Right forelimb (tissue), 1 donor: ENCODE measurements around the gene ETV5.
A peak's percentile ranks its signal among the peaks of the same experiment; 100 is the strongest.

Experiments
- DNase-seq: peaks from one replicate; pipeline ENCODE4 v3.0.0-alpha.2; 2018

Gene ETV5

DNA sequence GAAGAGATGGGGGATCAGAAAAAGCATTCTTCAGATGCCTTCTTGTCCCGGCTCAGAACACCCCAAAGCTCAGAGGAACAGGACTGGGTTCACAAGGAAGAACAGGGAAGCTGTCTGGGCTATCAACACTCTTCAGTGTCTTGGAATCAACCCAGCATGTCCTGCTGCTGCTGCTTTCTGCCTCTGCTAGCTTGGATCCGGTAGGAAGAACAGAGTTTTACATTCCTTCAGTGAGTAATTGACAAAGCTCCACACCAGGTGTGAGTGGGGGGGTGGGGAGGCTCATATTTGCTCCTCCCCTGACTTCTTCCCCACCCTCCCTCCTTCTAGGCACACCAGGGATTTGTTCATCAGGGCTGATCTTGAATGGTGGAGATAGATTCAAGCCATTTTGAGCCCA, 13.1 kb upstream of the ETV5 start:
- no peak for DNase-seq

- no peak for DNase-seq
Observed at GRCh38 chr3:186121278-186121677, 12.4 kb upstream of the ETV5 start.

DNA sequence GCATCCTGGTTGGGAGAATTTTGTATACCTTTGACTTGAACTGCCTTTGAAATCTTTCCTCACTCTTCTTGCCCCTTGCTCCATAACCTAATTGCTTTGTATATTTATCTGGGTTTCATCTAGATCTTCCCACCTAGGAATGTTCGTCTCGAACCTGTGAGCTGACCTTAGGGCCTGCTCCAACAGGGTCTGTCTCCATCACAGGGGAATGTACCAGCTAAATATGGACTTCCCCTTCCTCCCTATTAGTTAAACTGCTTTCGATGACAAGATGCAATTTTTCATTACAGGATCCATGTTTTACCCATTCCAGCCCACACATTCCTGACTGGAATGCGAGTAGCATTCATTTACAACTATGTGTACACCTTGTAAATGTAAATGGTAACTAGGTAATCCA, 10.6 kb upstream of the ETV5 start:
- DNase-seq: no peak

GRCh38 chr3:186118692-186119091, 9.8 kb upstream of the ETV5 start:
- DNase-seq: no peak

- no peak for DNase-seq
Observed at GRCh38 chr3:186117521-186118134, 8.7 kb upstream of the ETV5 start.

DNA sequence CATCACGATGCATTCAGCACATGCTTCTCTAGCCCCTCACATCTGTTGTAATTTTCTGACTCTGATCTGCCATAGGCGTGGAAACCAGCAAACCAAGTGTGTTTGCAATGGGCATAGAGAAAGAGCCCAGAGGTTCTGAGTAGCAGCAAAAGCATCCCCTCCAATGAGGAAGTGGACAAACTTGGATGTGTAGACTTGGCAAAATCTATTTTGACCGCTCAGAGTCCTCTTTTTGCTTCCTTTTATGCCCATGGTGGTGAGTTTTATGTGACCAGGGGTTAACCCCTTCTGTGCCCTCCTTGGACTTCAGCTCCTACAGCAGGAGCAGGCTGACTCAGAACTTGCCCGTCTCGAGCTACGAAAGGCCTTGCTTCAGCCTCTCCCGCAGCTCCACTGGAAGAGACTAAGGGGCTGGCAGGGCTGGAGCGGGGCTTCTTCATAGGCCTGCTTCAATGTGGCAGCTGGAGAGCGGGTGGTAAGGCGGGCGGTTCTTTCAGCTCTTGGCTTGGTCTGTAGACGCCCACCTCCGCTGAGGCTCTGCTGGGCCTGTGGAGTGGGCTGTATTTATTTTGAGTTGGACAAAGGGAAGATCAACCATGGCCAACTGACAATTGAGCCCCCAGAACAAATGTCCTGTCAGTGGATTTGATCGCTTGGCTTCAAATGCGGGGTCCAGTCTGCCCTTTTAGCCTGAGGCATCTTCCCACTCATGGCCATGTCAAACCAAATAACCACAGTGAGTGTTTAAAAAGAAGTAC, 6.5 kb upstream of the ETV5 start:
- no peak for DNase-seq

GRCh38 chr3:186110975-186111974, 2.4 kb upstream of the ETV5 start:
- DNase-seq: no peak

DNA sequence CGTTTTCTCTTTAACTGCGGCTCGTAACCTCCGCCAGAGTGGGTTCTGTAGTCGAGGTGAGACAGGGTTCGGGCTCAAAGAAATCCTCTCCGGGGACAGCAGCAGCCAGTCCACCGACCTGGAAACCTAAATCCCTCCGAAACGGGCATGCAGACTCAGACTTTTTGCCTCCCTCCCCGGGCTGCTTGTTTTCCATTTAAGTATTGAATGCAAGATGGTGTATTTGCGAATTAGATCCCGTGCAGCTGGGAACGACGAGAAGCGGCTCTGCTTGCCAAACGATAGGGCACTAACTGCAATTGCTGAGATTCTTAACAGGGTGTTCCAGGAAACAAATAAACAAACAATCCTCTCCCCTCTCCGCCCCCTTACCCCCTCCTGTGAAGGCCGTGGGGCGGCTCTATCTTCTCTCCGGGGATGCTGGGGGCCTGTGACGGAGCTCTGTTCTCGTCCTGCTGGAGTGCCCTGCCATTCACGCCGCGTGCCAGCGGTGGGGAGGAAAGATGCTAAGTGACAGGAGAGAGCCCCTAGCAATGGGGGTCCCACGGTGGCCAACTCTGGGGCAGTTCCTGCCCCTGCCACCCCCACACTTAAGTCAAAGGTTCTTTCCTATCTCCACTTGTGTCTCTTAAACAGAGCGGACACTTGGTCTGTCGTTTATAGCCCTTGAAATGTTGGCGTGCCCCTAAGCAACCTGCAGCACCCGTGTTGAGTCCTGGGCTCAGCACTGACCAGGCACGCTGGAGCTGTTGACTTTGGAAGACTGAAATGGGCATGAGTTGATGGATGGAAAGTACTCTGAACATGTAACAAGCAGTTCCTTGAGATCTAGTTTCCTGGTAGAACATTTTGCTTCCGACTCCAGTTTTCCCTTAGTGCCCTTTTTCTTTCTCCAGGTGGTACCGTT, 1.3 kb upstream of the ETV5 start:
- peak; percentile 72 for DNase-seq

- DNase-seq: peak; percentile 82
Observed at GRCh38 chr3:186108106-186108940, 566 bp downstream of the ETV5 start.

DNA sequence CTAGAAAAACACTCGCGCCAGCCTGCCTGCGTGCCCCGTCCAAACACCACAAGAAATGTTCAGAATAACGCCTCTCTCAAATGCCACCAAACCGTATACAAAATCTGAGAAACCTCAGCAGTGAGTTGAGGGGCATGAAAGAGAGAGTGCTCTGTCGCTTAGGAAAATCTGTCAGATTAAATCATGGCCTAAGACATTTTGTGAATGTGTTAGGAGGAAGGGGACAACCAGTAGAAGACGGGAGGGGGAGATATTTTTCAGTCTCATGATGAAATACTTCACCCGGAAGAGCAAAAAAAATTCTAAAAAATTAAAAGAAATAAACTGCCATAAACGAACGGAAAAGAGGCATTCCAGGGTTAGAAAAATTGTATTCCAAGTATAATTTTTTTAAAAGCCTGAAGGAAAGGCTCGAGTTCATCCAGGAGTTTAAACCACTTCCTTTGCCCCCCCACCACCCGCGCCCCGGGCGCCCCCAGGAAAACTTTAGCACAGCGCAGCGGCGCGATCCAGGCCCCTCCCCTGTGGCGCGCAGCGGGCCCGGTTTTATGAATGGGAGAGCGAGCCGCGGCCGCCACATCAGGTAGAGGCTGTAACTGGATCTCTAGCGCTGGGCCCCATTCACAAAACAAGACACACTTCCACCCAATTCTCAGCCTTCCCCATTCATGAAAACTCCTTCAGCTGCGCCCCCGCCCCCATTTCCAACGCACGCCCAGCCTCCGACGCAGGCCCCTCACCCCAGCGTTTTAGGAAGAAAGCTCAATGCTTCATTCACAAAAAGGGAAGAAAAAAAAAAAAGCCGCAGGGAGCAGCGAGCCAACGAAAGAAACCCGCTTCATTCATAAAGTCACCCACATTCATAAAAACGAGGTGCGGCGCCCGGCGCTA, 1.4 kb downstream of the ETV5 start:
- no peak for DNase-seq

- no peak for DNase-seq
Observed at GRCh38 chr3:186105543-186105942, 3.3 kb downstream of the ETV5 start.

DNA sequence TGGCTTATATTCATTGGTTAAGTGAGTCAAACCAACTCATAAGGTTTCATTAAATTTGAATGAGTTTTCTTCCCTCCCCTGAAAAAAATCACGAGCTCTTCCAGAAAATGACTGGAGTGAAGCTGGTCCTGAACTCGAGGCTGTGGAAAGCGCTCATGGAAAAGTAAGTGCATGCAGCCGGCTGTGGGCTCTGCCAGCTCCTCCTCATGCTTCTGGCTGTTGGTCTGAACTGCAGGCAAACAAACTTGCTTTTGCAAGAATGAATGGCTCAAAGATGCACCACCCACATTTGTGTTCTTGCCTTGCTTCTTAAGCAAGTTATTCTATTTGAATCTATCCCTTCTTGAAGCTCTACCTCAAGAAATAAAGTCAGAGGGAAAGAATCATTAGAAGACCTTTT, 6.2 kb downstream of the ETV5 start:
- DNase-seq: no peak

- no peak for DNase-seq
Observed at GRCh38 chr3:186100398-186100797, 8.5 kb downstream of the ETV5 start.

DNA sequence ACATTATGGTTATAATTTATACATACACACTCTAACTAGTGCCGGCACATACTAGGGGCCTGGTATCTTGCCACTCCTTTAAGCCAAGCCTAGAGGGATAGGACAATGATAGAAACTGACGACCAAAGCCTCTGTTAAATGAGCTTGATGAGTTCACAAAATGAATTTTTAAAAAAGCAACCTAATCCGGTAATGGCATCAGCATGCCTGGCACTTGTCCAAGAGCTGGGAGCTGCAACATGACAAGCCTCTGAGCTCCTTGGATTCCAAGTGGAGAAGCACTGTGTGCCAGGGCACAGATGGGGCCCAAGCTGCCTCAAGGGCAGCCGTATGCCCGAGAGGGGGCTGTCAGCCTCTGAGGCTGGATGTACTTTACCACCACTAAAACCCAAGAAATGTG, 9.7 kb downstream of the ETV5 start:
- peak; percentile 69 for DNase-seq

- DNase-seq: no peak
Observed at GRCh38 chr3:186098740-186099139, 10.1 kb downstream of the ETV5 start.

DNA sequence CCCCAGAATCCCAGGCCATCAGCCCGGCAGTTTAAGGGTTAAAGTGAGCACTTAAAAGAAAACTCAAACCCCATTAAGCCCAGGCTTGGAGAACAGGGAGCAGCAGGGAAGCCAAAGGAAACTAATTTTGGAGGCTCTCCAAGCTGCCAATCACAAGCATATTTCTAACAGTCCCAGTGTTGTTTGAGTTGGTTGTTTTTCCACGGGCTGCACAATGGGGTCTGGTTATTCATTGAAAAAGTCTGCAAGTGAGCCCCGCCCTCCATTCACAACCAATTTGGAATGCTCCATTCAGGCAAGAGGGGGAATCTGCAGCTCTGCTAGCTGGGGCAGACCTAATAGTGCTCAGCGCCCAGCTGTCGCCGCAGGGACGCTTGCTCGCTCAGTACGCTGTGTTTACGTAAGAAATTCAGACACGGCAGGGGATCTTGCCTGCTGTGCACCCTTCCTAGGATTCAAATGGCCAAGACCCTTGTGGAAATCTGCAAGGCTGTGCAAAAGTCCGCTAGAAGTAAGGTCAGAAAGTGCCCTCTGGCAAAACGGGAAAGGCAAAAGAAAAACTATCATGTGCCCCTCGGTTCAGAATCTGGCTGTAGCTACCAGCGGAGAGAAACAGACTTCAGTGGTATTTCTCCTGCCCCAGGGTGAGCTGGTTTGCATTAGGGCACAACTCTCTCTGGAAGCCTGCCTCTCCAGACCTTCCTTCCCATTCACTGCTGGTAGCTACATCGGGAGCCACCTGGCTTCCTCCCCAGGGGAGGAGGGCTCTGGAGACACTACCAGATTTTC, 11.0 kb downstream of the ETV5 start:
- peak; percentile 84 for DNase-seq

- DNase-seq: no peak
Observed at GRCh38 chr3:186097317-186097662, 11.6 kb downstream of the ETV5 start.

GRCh38 chr3:186096290-186096689, 12.6 kb downstream of the ETV5 start:
- no peak for DNase-seq

DNA sequence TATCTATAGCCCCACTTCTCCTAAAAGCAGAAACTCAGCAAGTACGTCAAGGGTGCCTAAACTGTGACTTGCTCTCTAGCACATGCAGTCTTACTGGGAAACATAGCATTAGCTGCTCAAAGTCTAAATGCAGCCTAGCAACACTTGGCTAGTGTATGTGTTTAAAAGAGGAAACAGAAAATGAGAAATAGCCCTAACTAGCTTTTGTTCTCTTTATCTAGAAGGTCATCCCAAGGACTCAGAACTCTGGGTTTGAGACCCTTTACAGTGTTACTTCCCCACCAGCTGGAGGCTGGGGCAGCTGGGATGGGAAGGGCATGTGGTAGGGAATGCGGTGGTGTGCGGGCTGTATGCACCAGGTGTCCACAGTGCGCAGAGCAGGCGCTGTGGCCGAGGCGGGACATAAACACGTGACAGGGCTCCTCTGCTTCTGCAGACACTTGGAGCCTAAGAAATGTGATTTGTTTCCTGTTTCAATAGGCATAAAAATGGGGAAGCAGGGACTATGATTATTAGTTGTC, 13.3 kb downstream of the ETV5 start:
- DNase-seq: no peak
